ENCODE data around the gene C9orf50. TPM values are rescaled to one million over a fixed set of nuclear protein-coding genes. Genes with fewer than 3 reads are reported as not detected.

C9orf50 gene
- total RNA-seq, 2 experiments from 2014 or later = not detected

DNA sequence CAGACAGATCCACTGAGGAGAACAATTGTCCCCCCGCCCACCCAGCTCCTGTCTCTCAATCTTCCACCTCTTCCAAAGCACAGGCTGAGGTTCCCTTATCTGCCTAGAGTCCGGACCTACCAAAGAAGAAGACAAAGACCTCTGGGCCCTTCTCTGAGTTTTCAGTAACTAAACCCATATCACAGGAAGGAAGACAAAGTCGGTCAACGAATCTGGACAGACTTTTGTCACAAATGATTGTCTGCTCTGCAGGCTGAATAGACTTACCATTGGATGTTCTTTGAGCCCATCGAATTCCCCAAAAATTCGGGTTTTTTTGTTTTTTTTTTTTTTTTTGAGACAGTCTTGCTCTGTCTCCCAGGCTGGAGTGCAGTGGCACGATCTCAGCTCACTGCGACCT, 58.0 kb downstream of the C9orf50 start:
- peaks cover 12% of the 10 kb centered on the region for H3K27me3 Mint-ChIP-seq
- no peak overlapping the region for H3K4me3 Mint-ChIP-seq
- peaks cover 1% of the 10 kb centered on the region for H3K4me1 Mint-ChIP-seq
- H3K36me3 Mint-ChIP-seq (ENCODE audit: low read depth) = no peaks in the 10 kb centered on the region
- H3K9me3 Mint-ChIP-seq = no peaks in the 10 kb centered on the region
- ChIA-PET CTCF (no interaction called here), POLR2A (no interaction called here)
- DNase-seq = no peak
- no peak overlapping the region for H3K27ac Mint-ChIP-seq

DNA sequence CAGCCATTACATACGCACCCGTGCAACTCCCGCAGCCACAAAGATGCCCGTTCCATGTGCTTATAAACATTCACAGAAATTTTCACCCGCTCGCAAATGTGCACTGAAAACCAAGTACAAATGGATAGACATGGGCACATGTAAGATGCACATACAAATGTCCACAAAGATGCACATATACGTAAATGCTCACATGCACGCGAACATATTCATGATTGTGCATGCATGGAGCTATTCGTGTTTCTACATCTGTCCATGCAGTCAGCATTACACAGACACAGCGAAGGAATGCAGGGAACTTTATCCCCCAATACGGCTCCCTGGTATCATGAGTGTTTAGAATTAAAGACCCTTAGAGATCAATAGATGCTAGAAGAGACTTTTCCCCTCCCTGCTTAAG, 58.4 kb downstream of the C9orf50 start:
- ChIA-PET POLR2A (no interaction called here), CTCF (no interaction called here)
- Mint-ChIP-seq H3K27me3 (peaks cover 8% of the 10 kb centered on the region), H3K4me3 (no peak overlapping the region), H3K36me3 (ENCODE audit: low read depth) (no peaks in the 10 kb centered on the region), H3K9me3 (no peaks in the 10 kb centered on the region), H3K4me1 (no peaks in the 10 kb centered on the region), H3K27ac (no peak overlapping the region)
- DNase-seq = no peak

Other genes starting within 250 kb of the C9orf50 start
- gene NTMT1, start 5.1 kb upstream of the C9orf50 start, total RNA-seq = 10 to 100 TPM; 28.5 to 33.9 TPM
- 10 to 100 TPM; 24.1 to 26.6 TPM for gene ASB6, start 21.1 kb upstream of the C9orf50 start, total RNA-seq
- under 1 TPM in 1 of 2 experiments, not detected in 1; 0.15 TPM for gene PRRX2, start 44.5 kb upstream of the C9orf50 start, total RNA-seq
- gene PTGES, start 131.9 kb upstream of the C9orf50 start, total RNA-seq = not detected
- 10 to 100 TPM; 21.9 to 27.1 TPM for gene TOR1B, start 182.1 kb upstream of the C9orf50 start, total RNA-seq
- 10 to 100 TPM; 52.0 to 58.5 TPM for gene TOR1A, start 203.0 kb upstream of the C9orf50 start, total RNA-seq
- gene C9orf78, start 214.2 kb upstream of the C9orf50 start, total RNA-seq = 10 to 100 TPM; 83.9 to 89.2 TPM
- gene USP20, start 214.4 kb upstream of the C9orf50 start, total RNA-seq = 100 to 1,000 TPM in 1 of 2 experiments, 10 to 100 TPM in 1; 90.8 to 105 TPM

Data from activated CD4-positive, alpha-beta T cell treated with anti-CD3 and anti-CD28 coated beads, Interleukin-2, amount 10 ng/mL, durations not matched to agents 7 days and 5 days (primary cell).